Mucosa of stomach (tissue), 1 donor: ENCODE results near the gene ING5.
"Not testable (repeated sequence)": the region's sequence is repeated elsewhere in the genome, so short reads cannot be mapped to it uniquely, and the experiment has no call there.

Experiments used
- H3K27me3 ChIP-seq: one replicate; pipeline ENCODE4 v1.7.0; 2013; ENCODE audit warnings: mild to moderate bottlenecking, low read length; ENCODE audit not compliant: control insufficient read depth, insufficient read depth
- H3K36me3 ChIP-seq: one replicate; pipeline ENCODE4 v1.7.0; 2013; ENCODE audit warnings: low read length; ENCODE audit not compliant: control insufficient read depth, insufficient read depth
- H3K4me1 ChIP-seq: one replicate; pipeline ENCODE4 v1.7.0; 2013; ENCODE audit warnings: mild to moderate bottlenecking, low read length; ENCODE audit not compliant: control insufficient read depth, insufficient read depth
- H3K4me3 ChIP-seq: one replicate; pipeline ENCODE4 v1.7.0; 2013; ENCODE audit warnings: low read length
- H3K9ac ChIP-seq: one replicate; pipeline ENCODE4 v1.7.0; 2013; ENCODE audit warnings: mild to moderate bottlenecking, low read length, moderate library complexity
- H3K9me3 ChIP-seq: one replicate; pipeline ENCODE4 v1.7.0; 2013; ENCODE audit warnings: mild to moderate bottlenecking, low read length, moderate library complexity; ENCODE audit not compliant: control insufficient read depth
- donor health status: Pancreatic carcinoma.

The ING5 gene

DNA sequence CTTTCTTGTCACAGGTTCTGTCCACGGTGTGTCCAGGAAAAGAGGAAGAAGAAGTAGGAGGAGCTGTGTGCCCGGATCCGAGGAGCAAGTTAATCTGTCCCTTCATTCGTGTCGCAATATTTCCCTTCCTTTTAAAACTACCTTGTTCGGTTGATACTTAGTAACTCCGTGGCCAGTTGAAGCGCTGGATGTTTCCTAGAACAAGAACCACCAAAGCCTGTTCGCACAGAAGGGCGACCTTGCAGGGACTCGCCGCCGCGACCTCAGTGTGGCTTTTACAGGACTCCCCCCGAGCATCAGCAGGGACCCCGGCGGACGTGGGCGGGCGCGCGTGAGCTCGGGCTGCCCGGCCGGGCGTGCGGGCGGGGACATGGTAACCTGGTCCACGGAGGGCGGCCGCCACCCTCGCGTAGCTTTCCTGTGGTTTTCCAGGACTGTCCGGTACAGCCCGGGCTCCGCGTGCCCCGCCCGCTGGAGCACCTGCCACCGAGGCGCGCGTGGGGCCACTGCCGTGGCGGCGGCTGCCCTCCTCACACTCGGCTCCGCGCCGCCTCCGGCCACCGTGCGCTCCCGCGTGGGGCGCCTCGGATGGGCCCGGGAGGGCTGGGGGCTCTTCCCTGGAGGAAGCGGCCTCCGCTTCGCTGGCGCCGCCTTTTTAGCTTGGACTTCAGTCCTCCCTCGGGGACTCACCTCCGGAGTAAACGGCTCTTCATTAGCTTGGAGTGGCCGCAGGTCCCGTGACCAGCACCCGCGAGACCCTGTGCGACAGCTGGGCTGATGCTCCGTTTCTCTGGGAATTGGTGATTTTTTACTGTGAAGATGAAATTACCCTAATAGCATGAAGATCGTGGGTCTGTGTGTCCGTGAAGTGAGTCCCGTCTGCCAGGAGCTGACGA lies 23.4 kb downstream of the ING5 start:
- Histone ChIP-seq H3K27me3 (no peaks in the 10 kb centered on the region), H3K4me1 (no peaks in the 10 kb centered on the region), H3K9me3 (no peaks in the 10 kb centered on the region), H3K36me3 (no peaks in the 10 kb centered on the region), H3K4me3 (no peak overlapping the region), H3K9ac (no peak overlapping the region)

GRCh38 chr2:241726459-241726858 lies 24.6 kb downstream of the ING5 start:
- Histone ChIP-seq H3K36me3 (no peaks in the 10 kb centered on the region), H3K4me1 (peaks cover 4% of the 10 kb centered on the region), H3K9ac (no peak overlapping the region), H3K4me3 (no peak overlapping the region), H3K27me3 (no peaks in the 10 kb centered on the region), H3K9me3 (no peaks in the 10 kb centered on the region)

DNA sequence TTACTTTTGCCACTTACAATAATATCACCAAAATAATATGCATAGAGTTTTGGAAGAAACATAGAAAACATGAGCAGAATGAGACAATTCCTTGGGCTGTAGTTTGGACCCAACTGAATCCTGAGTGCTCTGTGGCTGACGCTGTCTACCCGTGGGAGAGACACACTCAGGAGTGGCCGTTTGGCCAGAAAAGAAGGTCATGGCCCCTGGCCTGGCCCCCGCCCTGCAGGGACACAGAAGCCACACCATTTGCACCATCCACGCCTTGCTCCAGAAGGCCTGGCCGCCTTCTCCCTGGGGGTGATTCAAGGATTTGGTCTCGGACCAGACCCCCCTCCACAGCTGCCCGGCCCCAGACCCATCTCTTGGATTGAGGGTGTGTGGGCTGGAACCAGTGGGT lies 26.2 kb downstream of the ING5 start:
- Histone ChIP-seq H3K9ac (no peak overlapping the region), H3K9me3 (no peaks in the 10 kb centered on the region), H3K4me1 (peaks cover 4% of the 10 kb centered on the region), H3K27me3 (no peaks in the 10 kb centered on the region), H3K36me3 (no peaks in the 10 kb centered on the region), H3K4me3 (no peak overlapping the region)

GRCh38 chr2:241728627-241729026 lies 26.8 kb downstream of the ING5 start:
- Histone ChIP-seq H3K9ac (no peak overlapping the region), H3K36me3 (no peaks in the 10 kb centered on the region), H3K9me3 (no peaks in the 10 kb centered on the region), H3K27me3 (no peaks in the 10 kb centered on the region), H3K4me3 (no peak overlapping the region), H3K4me1 (peaks cover 4% of the 10 kb centered on the region)

DNA sequence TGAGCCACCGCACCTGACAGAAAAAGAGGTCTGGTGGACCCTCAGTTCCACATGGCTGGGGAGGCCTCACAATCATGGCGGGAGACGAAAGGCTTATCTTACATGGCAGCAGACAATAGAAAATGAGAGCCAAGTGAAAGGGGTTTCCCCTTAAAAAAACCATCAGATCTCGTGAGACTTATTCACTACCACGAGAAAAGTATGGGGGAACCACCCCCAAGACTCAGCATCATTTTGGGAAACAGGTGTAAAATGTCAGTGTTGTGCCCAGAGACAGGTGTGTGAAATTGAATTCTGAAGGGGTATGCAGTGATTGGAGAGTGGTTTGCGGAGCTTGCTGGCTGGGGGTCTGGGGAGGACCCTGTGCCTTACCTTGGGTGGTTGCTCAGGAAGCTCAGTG lies 28.0 kb downstream of the ING5 start:
- H3K4me1 ChIP-seq: peaks cover 9% of the 10 kb centered on the region
- no peaks in the 10 kb centered on the region for H3K36me3 ChIP-seq
- no peaks in the 10 kb centered on the region for H3K27me3 ChIP-seq
- no peak overlapping the region for H3K9ac ChIP-seq
- no peak overlapping the region for H3K4me3 ChIP-seq
- H3K9me3 ChIP-seq: no peaks in the 10 kb centered on the region

- Histone ChIP-seq H3K4me3 (no peak overlapping the region), H3K36me3 (no peaks in the 10 kb centered on the region), H3K9ac (no peak overlapping the region), H3K27me3 (no peaks in the 10 kb centered on the region), H3K9me3 (no peaks in the 10 kb centered on the region), H3K4me1 (peaks cover 9% of the 10 kb centered on the region)
Measured at GRCh38 chr2:241730671-241731293, 28.9 kb downstream of the ING5 start.

DNA sequence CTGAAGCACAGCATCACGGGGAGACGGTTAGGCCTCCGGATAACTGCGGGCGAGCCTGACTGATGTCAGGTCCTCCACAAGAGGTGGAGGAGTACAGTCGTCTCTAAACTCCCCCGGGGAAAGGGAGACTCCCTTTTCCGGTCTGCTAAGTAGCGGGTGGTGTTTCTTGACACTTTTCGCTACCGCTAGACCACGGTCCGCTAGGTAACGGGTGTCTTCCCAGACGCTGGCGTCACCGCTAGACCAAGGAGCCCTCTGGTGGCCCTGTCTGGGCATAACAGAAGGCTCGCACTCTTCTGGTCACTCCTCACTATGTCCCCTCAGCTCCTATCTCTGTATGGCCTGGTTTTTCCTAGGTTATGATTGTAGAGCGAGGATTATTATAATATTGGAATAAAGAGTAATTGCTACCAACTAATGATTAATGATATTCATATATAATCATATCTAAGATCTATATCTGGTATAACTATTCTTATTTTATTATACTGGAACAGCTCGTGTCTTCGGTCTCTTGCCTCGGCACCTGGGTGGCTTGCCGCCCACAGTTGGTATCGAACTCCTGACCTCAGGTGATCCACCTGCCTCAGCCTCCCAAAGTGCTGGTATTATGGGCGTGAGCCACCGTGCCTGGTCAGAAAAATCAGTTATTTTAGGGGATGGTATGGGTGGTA lies 30.8 kb downstream of the ING5 start:
- not testable (repeated sequence) for H3K9ac ChIP-seq, H3K9me3 ChIP-seq, H3K4me3 ChIP-seq, H3K36me3 ChIP-seq, H3K4me1 ChIP-seq, H3K27me3 ChIP-seq

- Histone ChIP-seq H3K4me3 (peak overlapping the region; percentile 14), H3K4me1 (peaks cover 9% of the 10 kb centered on the region), H3K27me3 (no peaks in the 10 kb centered on the region), H3K36me3 (no peaks in the 10 kb centered on the region), H3K9ac (peak overlapping the region; percentile 48), H3K9me3 (no peaks in the 10 kb centered on the region)
Measured at GRCh38 chr2:241733391-241734207, 31.8 kb downstream of the ING5 start.

- H3K9me3 ChIP-seq: no peaks in the 10 kb centered on the region
- peak overlapping the region; percentile 48 for H3K9ac ChIP-seq
- no peaks in the 10 kb centered on the region for H3K27me3 ChIP-seq
- peak overlapping the region; percentile 14 for H3K4me3 ChIP-seq
- H3K36me3 ChIP-seq: no peaks in the 10 kb centered on the region
- peaks cover 9% of the 10 kb centered on the region for H3K4me1 ChIP-seq
Measured at GRCh38 chr2:241734208-241734466, 32.3 kb downstream of the ING5 start.

GRCh38 chr2:241734467-241735208 lies 32.8 kb downstream of the ING5 start, which contains the start of gene D2HGDH:
Gene D2HGDH (plus strand): TSS chr2:241734630. CDS start chr2:241735225, 595 bp downstream.
- peaks cover 9% of the 10 kb centered on the region for H3K4me1 ChIP-seq
- no peaks in the 10 kb centered on the region for H3K36me3 ChIP-seq
- peak within 1 kb of the TSS; percentile 80 for H3K9ac ChIP-seq

GRCh38 chr2:241736111-241736510 lies 34.3 kb downstream of the ING5 start:
- Histone ChIP-seq H3K4me1 (peaks cover 7% of the 10 kb centered on the region), H3K9me3 (no peaks in the 10 kb centered on the region), H3K9ac (no peak overlapping the region), H3K4me3 (no peak overlapping the region), H3K27me3 (no peaks in the 10 kb centered on the region), H3K36me3 (no peaks in the 10 kb centered on the region)

More at GRCh38 chr2:241734467-241735208, 32.8 kb downstream of the ING5 start, which contains the start of gene D2HGDH:
- H3K4me3 ChIP-seq: peak within 1 kb of the TSS; percentile 80
- H3K9me3 ChIP-seq: no peaks in the 10 kb centered on the region
- H3K27me3 ChIP-seq: no peaks in the 10 kb centered on the region
